Testis (tissue), 3 donors: ENCODE measurements around the gene OR5AC2. TPM values are rescaled to one million over a fixed set of nuclear protein-coding genes. Genes with fewer than 3 reads are reported as not detected.

Source experiments
- DNase-seq: peaks from one replicate; pipeline ENCODE4 v3.0.0-alpha.2; 2019
- H3K27ac ChIP-seq, 2 donors: fragments of 200-600 bp; sonication (generic); one replicate each; pipeline ENCODE4 v1.5.1; 2019
- H3K27me3 ChIP-seq: fragments of 200-600 bp; sonication (generic); one replicate; pipeline ENCODE4 v1.5.1; 2019
- H3K36me3 ChIP-seq: fragments of 200-600 bp; sonication (generic); one replicate; pipeline ENCODE4 v1.5.1; 2017; ENCODE audit warnings: low read depth; ENCODE audit errors: missing control alignments
- H3K4me1 ChIP-seq: fragments of 200-600 bp; sonication (generic); one replicate; pipeline ENCODE4 v1.5.1; 2019
- H3K4me3 ChIP-seq, 2 donors: fragments of 200-600 bp; sonication (generic); one replicate each; pipeline ENCODE4 v1.5.1; 2017 to 2019
- H3K9me3 ChIP-seq: fragments of 200-600 bp; sonication (generic); one replicate; pipeline ENCODE4 v1.5.1; 2017
- CTCF ChIP-seq, 3 experiments: fragments of 450-650 bp in 2 of 3; fragments of 200-600 bp in 1 of 3; sonication (generic) in 1 of 3; IDR thresholded peaks; one replicate each; pipeline ENCODE4 v1.5.1; 2016 to 2019; ENCODE audit warnings: antibody characterized with exemption in 3 of 3, mild to moderate bottlenecking in 2 of 3, moderate library complexity in 1 of 3
- POLR2A ChIP-seq: fragments of 450-650 bp; IDR thresholded peaks from one replicate; pipeline ENCODE4 v1.6.1; 2017; ENCODE audit warnings: antibody characterized with exemption, mild to moderate bottlenecking, moderate library complexity
- WGBS, 2 donors: methylation state at CpG; one replicate each; pipeline ENCODE4 v1.1.5; 2018; 5-methylcytosine and 5-hydroxymethylcytosine counted together
- intact Hi-C: fragments of 100-400 bp; cut with DNase I; formaldehyde crosslinking; loops from one replicate; pipeline ENCODE4 v1.15.1; 2023; ENCODE audit warnings: low total_unique reads
- polyA plus RNA-seq: library from polyadenylated mRNA; stranded (reverse); fragments of 350-450 nt; fragmentation: Illumina TruSeq; extraction: RNeasy Lipid Tissue Mini Kit (QIAGEN cat#74804); gene quantifications from one replicate; pipeline ENCODE4 v1.2.3, GENCODE V29; 2014; ENCODE audit warnings: low read depth, low replicate concordance; ENCODE audit not compliant: insufficient read depth
- total RNA-seq, 2 donors: library from RNA; depleted of rRNA; stranded (reverse); fragments of >200 nt; gene quantifications; one replicate each; pipeline ENCODE4 v1.2.3, GENCODE V29; 2016

OR5AC2 gene
- total and polyA plus RNA-seq, 3 donors from 2014 or later: not detected

- no peaks in the 10 kb centered on the region for H3K9me3 ChIP-seq
- intact Hi-C loops: no loop called here
- H3K27ac ChIP-seq: no peak overlapping the region
- no peaks in the 10 kb centered on the region for H3K27me3 ChIP-seq
- no peaks in the 10 kb centered on the region for H3K36me3 ChIP-seq
- no peaks in the 10 kb centered on the region for H3K4me1 ChIP-seq
- WGBS, 2 donors: 54 to 67% methylated on average over 2 of the region's 2 CpGs
- no peak for DNase-seq
- H3K4me3 ChIP-seq: no peak overlapping the region
- TF ChIP-seq POLR2A: no peak
- TF ChIP-seq CTCF (IDR thresholded peaks at IDR 0.05): peak in 1 of 3 experiments; percentile 16
Observed at GRCh38 chr3:98068824-98069223, 18.1 kb upstream of the OR5AC2 start.

- Histone ChIP-seq H3K27me3 (no peaks in the 10 kb centered on the region), H3K9me3 (no peaks in the 10 kb centered on the region), H3K36me3 (no peaks in the 10 kb centered on the region), H3K4me3 (no peak overlapping the region), H3K27ac (no peak overlapping the region), H3K4me1 (no peaks in the 10 kb centered on the region)
- 32 to 39% methylated on average over 2 of the region's 2 CpGs for WGBS, 2 donors
- no peak for TF ChIP-seq CTCF (IDR thresholded peaks at IDR 0.05)
- no peak for TF ChIP-seq POLR2A
- no peak for DNase-seq
- intact Hi-C loops: no loop called here
Observed at GRCh38 chr3:98070840-98071239, 16.1 kb upstream of the OR5AC2 start.

GRCh38 chr3:98073486-98073885, 13.5 kb upstream of the OR5AC2 start:
- 0 to 56% methylated on average over 1 of the region's 1 CpG for WGBS, 2 donors
- no peaks in the 10 kb centered on the region for H3K4me1 ChIP-seq
- no peak for DNase-seq
- no peaks in the 10 kb centered on the region for H3K9me3 ChIP-seq
- H3K27me3 ChIP-seq: no peaks in the 10 kb centered on the region
- no peaks in the 10 kb centered on the region for H3K36me3 ChIP-seq
- TF ChIP-seq POLR2A (no peak), CTCF (IDR thresholded peaks at IDR 0.05) (no peak)
- no peak overlapping the region for H3K27ac ChIP-seq
- intact Hi-C loops: no loop called here
- H3K4me3 ChIP-seq: no peak overlapping the region

GRCh38 chr3:98095882-98096281, 8.9 kb downstream of the OR5AC2 start:
- 75 to 80% methylated on average over 3 to 5 of the region's 5 CpGs for WGBS, 2 donors
- DNase-seq: no peak
- no peaks in the 10 kb centered on the region for H3K27me3 ChIP-seq
- no peak overlapping the region for H3K4me3 ChIP-seq
- H3K27ac ChIP-seq: no peak overlapping the region
- no peaks in the 10 kb centered on the region for H3K4me1 ChIP-seq
- H3K9me3 ChIP-seq: no peaks in the 10 kb centered on the region
- no peaks in the 10 kb centered on the region for H3K36me3 ChIP-seq
- TF ChIP-seq POLR2A: no peak
- no peak for TF ChIP-seq CTCF (IDR thresholded peaks at IDR 0.05)
- intact Hi-C loops: no loop called here

- Histone ChIP-seq H3K9me3 (no peaks in the 10 kb centered on the region), H3K27me3 (no peaks in the 10 kb centered on the region), H3K36me3 (no peaks in the 10 kb centered on the region), H3K4me1 (no peaks in the 10 kb centered on the region), H3K27ac (no peak overlapping the region), H3K4me3 (no peak overlapping the region)
- intact Hi-C loops: no loop called here
- 70 to 83% methylated on average over 4 of the region's 4 CpGs for WGBS, 2 donors
- DNase-seq: no peak
- TF ChIP-seq POLR2A: no peak
- no peak for TF ChIP-seq CTCF (IDR thresholded peaks at IDR 0.05)
Observed at GRCh38 chr3:98099848-98100247, 12.9 kb downstream of the OR5AC2 start.
